Esophagus muscularis mucosa (tissue), 4 donors: ENCODE results near the gene TMEM11. TPM values are rescaled to one million over a fixed set of nuclear protein-coding genes. Genes with fewer than 3 reads are reported as not detected.

ENCODE experiments used
- DNase-seq: peaks from one replicate; pipeline ENCODE4 v3.0.0-alpha.2; 2017; ENCODE audit errors: extremely low spot score
- H3K27ac ChIP-seq, 4 donors: fragments of 200-600 bp; sonication (generic); replicated peaks in 1 of 4; 1 replicate in 3 of 4; 2 replicates in 1 of 4; pipeline ENCODE4 v1.5.1; 2016 to 2019; ENCODE audit warnings: mild to moderate bottlenecking in 1 of 4
- H3K27me3 ChIP-seq, 4 donors: fragments of 200-600 bp; sonication (generic); one replicate each; pipeline versions ENCODE4 v1.5.1 to v1.6.0; 2016 to 2019
- H3K36me3 ChIP-seq, 4 donors: fragments of 200-600 bp; sonication (generic); one replicate each; pipeline ENCODE4 v1.5.1; 2016 to 2019
- H3K4me1 ChIP-seq, 4 donors: fragments of 200-600 bp; sonication (generic); one replicate each; pipeline ENCODE4 v1.5.1; 2016 to 2019
- H3K4me3 ChIP-seq, 4 donors: fragments of 200-600 bp; sonication (generic); 1 replicate in 2 of 4; 2 replicates in 2 of 4; pipeline ENCODE4 v1.5.1; 2016 to 2019; ENCODE audit warnings: mild to moderate bottlenecking in 4 of 4, moderate library complexity in 1 of 4
- H3K9me3 ChIP-seq, 4 donors: fragments of 200-600 bp; sonication (generic); 1 replicate in 3 of 4; 2 replicates in 1 of 4; pipeline ENCODE4 v1.5.1; 2016 to 2019
- CTCF ChIP-seq, 3 experiments: fragments of 200-600 bp in 2 of 3; fragments of 450-650 bp in 1 of 3; sonication (generic) in 2 of 3; IDR thresholded peaks; one replicate each; pipeline ENCODE4 v1.5.1; 2017 to 2019; ENCODE audit warnings: antibody characterized with exemption in 3 of 3, mild to moderate bottlenecking in 2 of 3, moderate library complexity in 1 of 3
- EP300 ChIP-seq: sonication (generic); formaldehyde crosslinking; IDR thresholded peaks from one replicate; pipeline ENCODE4 v1.6.1; 2017; ENCODE audit warnings: antibody characterized with exemption
- POLR2A ChIP-seq: fragments of 450-650 bp; IDR thresholded peaks from one replicate; pipeline ENCODE4 v1.6.1; 2017; ENCODE audit warnings: antibody characterized with exemption, moderate library complexity, mild to moderate bottlenecking, low read depth
- POLR2AphosphoS5 ChIP-seq, 2 donors: sonication (generic); formaldehyde crosslinking; IDR thresholded peaks; one replicate each; pipeline ENCODE4 v1.6.1; 2017; ENCODE audit warnings: antibody characterized with exemption in 2 of 2
- WGBS: methylation state at CpG from one replicate; pipeline ENCODE4 v1.1.5; 2018; 5-methylcytosine and 5-hydroxymethylcytosine counted together
- intact Hi-C: fragments of 100-400 bp; cut with DNase I; formaldehyde crosslinking; loops from one replicate; pipeline ENCODE4 v1.15.1; 2023
- total RNA-seq, 4 donors: library from RNA; depleted of rRNA; stranded (reverse); fragments of >200 nt; gene quantifications; one replicate each; pipeline versions ENCODE4 v1.1.0 to v1.2.1, GENCODE V29; 2016

Gene TMEM11
- total RNA-seq, 4 donors from 2014 or later = 24.1 to 31.0 (median 26.0) TPM

DNA sequence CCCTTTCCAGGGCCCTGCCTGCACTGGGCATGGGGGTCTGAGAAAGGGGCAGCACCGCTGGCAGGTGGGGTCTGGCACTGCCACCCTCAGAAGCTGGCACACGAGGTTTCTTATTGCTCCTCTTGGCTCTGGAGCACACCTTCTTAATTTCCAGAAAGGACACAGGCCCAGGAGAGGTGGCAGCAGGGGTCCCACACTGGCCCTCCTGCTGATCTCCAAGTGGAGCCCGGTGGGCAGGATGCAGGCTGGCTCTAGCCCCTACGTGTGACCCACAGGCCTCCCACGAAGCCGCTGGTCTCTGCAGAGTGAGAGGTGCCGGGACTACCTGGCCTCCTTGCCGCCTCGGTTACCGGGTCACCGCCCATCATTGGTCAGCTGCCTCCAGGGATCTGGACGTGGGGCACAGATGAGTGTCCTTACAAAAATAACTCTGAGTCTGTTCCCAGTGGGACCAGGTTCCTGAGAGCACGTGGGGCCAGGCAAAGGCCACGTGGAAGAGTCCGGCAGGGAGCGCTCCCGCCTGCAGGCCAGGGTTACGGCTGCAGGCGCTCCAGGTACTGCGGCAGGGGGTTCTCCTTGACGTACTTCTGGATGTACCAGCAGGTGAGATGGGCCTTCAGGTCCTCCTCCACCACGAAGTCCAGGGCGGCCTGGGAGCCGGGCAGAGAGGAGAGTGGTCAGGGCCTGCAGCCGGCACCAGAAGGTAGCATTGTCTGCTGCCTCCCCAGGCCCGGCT, 29.0 kb upstream of the TMEM11 start:
- H3K27ac ChIP-seq = no peak overlapping the region
- 88% methylated on average over 12 of the region's 26 CpGs for WGBS
- peaks cover 5 to 27% (median 23%) of the 10 kb centered on the region in 4 donors for H3K4me1 ChIP-seq
- H3K27me3 ChIP-seq = no peaks in the 10 kb centered on the region
- no peaks in the 10 kb centered on the region for H3K9me3 ChIP-seq
- H3K4me3 ChIP-seq = no peak overlapping the region
- TF ChIP-seq CTCF (IDR thresholded peaks at IDR 0.05) = no peak
- no peak for TF ChIP-seq POLR2AphosphoS5 (IDR thresholded peaks at IDR 0.05)
- no peak for TF ChIP-seq POLR2A
- intact Hi-C loops = no loop called here
- H3K36me3 ChIP-seq = peaks cover 0 to 35% (median 23%) of the 10 kb centered on the region in 4 donors
- no peak for DNase-seq

- no peak for TF ChIP-seq EP300
- TF ChIP-seq POLR2AphosphoS5 (IDR thresholded peaks at IDR 0.05) = no peak
- no peak for TF ChIP-seq POLR2A
- no peak overlapping the region for H3K4me3 ChIP-seq
- WGBS = 40% methylated on average over 4 of the region's 11 CpGs
- intact Hi-C loops = no loop called here
- no peaks in the 10 kb centered on the region for H3K27me3 ChIP-seq
- H3K27ac ChIP-seq = no peak overlapping the region
- peaks cover 5 to 25% (median 22%) of the 10 kb centered on the region in 4 donors for H3K4me1 ChIP-seq
- H3K9me3 ChIP-seq = no peaks in the 10 kb centered on the region
- peaks cover 0 to 35% (median 21%) of the 10 kb centered on the region in 4 donors for H3K36me3 ChIP-seq
- no peak for DNase-seq
Observed at GRCh38 chr17:21242026-21242697, 28.2 kb upstream of the TMEM11 start.

GRCh38 chr17:21241564-21241963, 27.6 kb upstream of the TMEM11 start:
- WGBS = 80% methylated on average over 11 of the region's 11 CpGs
- TF ChIP-seq EP300 (no peak), POLR2A (no peak), CTCF (IDR thresholded peaks at IDR 0.05) (no peak), POLR2AphosphoS5 (IDR thresholded peaks at IDR 0.05) (no peak)
- H3K4me1 ChIP-seq = peaks cover 5 to 25% (median 22%) of the 10 kb centered on the region in 4 donors
- intact Hi-C loops = no loop called here
- peaks cover 0 to 35% (median 21%) of the 10 kb centered on the region in 4 donors for H3K36me3 ChIP-seq
- DNase-seq = no peak
- no peak overlapping the region for H3K27ac ChIP-seq
- H3K27me3 ChIP-seq = no peaks in the 10 kb centered on the region
- H3K4me3 ChIP-seq = no peak overlapping the region
- no peaks in the 10 kb centered on the region for H3K9me3 ChIP-seq

DNA sequence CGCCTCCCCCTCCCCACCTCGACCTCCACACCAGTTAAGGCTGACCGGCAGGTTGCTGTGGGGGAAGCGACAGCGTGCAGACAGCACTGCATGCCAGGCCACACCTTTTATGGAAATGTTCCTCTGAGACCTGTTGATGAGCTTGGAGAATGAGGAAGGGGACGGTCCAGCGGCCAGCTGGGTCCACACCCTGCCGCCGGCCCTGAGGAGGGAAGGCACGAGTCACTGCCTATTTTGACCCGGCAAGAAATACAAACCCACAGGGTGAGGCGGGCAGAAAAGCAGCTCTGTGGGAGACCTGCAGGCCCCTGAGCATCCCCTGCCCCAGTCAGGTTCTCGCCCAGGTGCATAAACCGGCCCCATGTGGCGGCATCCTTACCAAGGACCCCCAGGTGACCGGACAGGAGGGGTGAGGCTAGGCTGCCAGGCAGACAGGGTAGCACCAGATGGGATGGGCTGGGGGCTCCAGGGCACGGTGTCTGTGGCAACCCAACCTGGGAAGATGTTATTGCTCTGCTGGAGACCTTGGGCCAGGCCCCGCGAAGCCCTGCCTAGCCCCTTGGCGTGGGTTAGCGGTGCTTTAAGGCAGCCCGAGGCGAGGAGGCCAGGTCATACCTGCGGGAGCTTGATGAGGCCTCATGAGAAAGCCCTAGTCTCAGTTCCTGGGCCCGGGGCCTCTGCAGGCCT, 26.6 kb upstream of the TMEM11 start:
- DNase-seq = no peak
- intact Hi-C loops = no loop called here
- Histone ChIP-seq H3K27ac (no peak overlapping the region), H3K4me1 (peaks cover 5 to 22% (median 17%) of the 10 kb centered on the region in 4 donors), H3K9me3 (no peaks in the 10 kb centered on the region), H3K4me3 (no peak overlapping the region), H3K27me3 (no peaks in the 10 kb centered on the region), H3K36me3 (peaks cover 0 to 35% (median 21%) of the 10 kb centered on the region in 4 donors)
- WGBS = 71% methylated on average over 16 of the region's 25 CpGs
- TF ChIP-seq EP300 = no peak
- no peak for TF ChIP-seq CTCF (IDR thresholded peaks at IDR 0.05)
- TF ChIP-seq POLR2A = no peak
- TF ChIP-seq POLR2AphosphoS5 (IDR thresholded peaks at IDR 0.05) = no peak
